HEK293T (cell line): ENCODE results near the gene USP13.

Source experiments
- ELF4 ChIP-seq: fragments of 450-650 bp; IDR thresholded peaks from 2 replicates; pipeline ENCODE4 v1.6.1; 2017; ENCODE audit warnings: antibody characterized with exemption
- FOXA1 ChIP-seq: fragments of 450-650 bp; IDR thresholded peaks from 2 replicates; pipeline ENCODE4 v1.6.1; 2016; ENCODE audit warnings: mild to moderate bottlenecking
- FOXK2 ChIP-seq: fragments of 450-650 bp; IDR thresholded peaks from 2 replicates; pipeline ENCODE4 v1.6.1; 2016; ENCODE audit warnings: mild to moderate bottlenecking
- PKNOX1 ChIP-seq: fragments of 450-650 bp; IDR thresholded peaks from 2 replicates; pipeline ENCODE4 v1.6.1; 2016
- SP1 ChIP-seq: fragments of 450-650 bp; IDR thresholded peaks from 2 replicates; pipeline ENCODE4 v1.6.1; 2017
- TARDBP ChIP-seq: fragments of 450-650 bp; IDR thresholded peaks from 2 replicates; pipeline ENCODE4 v1.6.1; 2016
- ZNF384 ChIP-seq: fragments of 450-650 bp; IDR thresholded peaks from 2 replicates; pipeline ENCODE4 v1.6.1; 2016

GRCh38 chr3:179651687-179652446 is 973 bp upstream of the USP13 start:
- no peak for TF ChIP-seq FOXA1
- no peak for TF ChIP-seq ELF4
- no peak for TF ChIP-seq FOXK2
- no peak for TF ChIP-seq TARDBP
- no peak for TF ChIP-seq ZNF384
- TF ChIP-seq PKNOX1: no peak
- no peak for TF ChIP-seq SP1
